HG03575 (cell line): ENCODE measurements around the gene HAO1.
"Not testable (repeated sequence)": the region's sequence is repeated elsewhere in the genome, so short reads cannot be mapped to it uniquely, and the experiment has no call there.

ENCODE experiments used
- ATAC-seq: cut with Tn5 transposase; IDR thresholded peaks from one replicate; pipeline ENCODE4 v1.9.1; 2021; ENCODE audit not compliant: unreplicated experiment, insufficient number of reproducible peaks, low FRiP score; ENCODE audit errors: extremely low read depth

The HAO1 gene

GRCh38 chr20:7940341-7940740 is at the start of gene HAO1:
Gene HAO1, minus strand, starts transcription at chr20:7940458. Its CDS starts 36 bp downstream, at chr20:7940422.
- no peak for ATAC-seq

GRCh38 chr20:7989379-7989778 is 49.1 kb upstream of the HAO1 start:
- ATAC-seq = no peak

GRCh38 chr20:7985916-7986315 is 45.7 kb upstream of the HAO1 start:
- ATAC-seq = no peak

GRCh38 chr20:7984192-7984591 is 43.9 kb upstream of the HAO1 start:
- ATAC-seq = no peak

- no peak for ATAC-seq
Observed at GRCh38 chr20:7981374-7981773, 41.1 kb upstream of the HAO1 start.

GRCh38 chr20:7980332-7981046 is 40.2 kb upstream of the HAO1 start:
- ATAC-seq = no peak

- ATAC-seq = no peak
Observed at GRCh38 chr20:7977709-7978108, 37.5 kb upstream of the HAO1 start.

GRCh38 chr20:7975851-7976414 is 35.7 kb upstream of the HAO1 start:
- no peak for ATAC-seq

- ATAC-seq = no peak
Observed at GRCh38 chr20:7974785-7975435, 34.7 kb upstream of the HAO1 start.

GRCh38 chr20:7971536-7972280 is 31.4 kb upstream of the HAO1 start:
- no peak for ATAC-seq

GRCh38 chr20:7967199-7967844 is 27.1 kb upstream of the HAO1 start:
- ATAC-seq = no peak

- no peak for ATAC-seq
Observed at GRCh38 chr20:7966176-7966575, 25.9 kb upstream of the HAO1 start.

GRCh38 chr20:7959484-7959883 is 19.2 kb upstream of the HAO1 start:
- no peak for ATAC-seq

- not testable (repeated sequence) for ATAC-seq
Observed at GRCh38 chr20:7956561-7956960, 16.3 kb upstream of the HAO1 start.

GRCh38 chr20:7950387-7950786 is 10.1 kb upstream of the HAO1 start:
- ATAC-seq = no peak

- no peak for ATAC-seq
Observed at GRCh38 chr20:7943891-7944290, 3.6 kb upstream of the HAO1 start.

- ATAC-seq = no peak
Observed at GRCh38 chr20:7939663-7940062, 595 bp downstream of the HAO1 start.

GRCh38 chr20:7938058-7938457 is 2.2 kb downstream of the HAO1 start:
- no peak for ATAC-seq

GRCh38 chr20:7937328-7937727 is 2.9 kb downstream of the HAO1 start:
- ATAC-seq = no peak
